Fibroblast of lung (primary cell): Measurements from ENCODE around the gene ENPP3.

Source experiments
- EZH2 ChIP-seq: IDR thresholded peaks from 2 replicates; pipeline ENCODE4 v1.5.1; 2012; ENCODE audit warnings: low read length, control low read depth, mild to moderate bottlenecking; ENCODE audit errors: missing control alignments
- TF ChIP-seq, protein P1 (sequence below), 2 donors: IDR thresholded peaks in 1 of 2; conservative IDR thresholded peaks in 1 of 2; 1 replicate in 1 of 2; 2 replicates in 1 of 2; pipeline ENCODE4 v1.5.1; 2011 to 2012; ENCODE audit warnings: low read length in 2 of 2, control low read depth in 1 of 2, inconsistent platforms in 1 of 2, low read depth in 1 of 2, mild to moderate bottlenecking in 1 of 2

DNA sequence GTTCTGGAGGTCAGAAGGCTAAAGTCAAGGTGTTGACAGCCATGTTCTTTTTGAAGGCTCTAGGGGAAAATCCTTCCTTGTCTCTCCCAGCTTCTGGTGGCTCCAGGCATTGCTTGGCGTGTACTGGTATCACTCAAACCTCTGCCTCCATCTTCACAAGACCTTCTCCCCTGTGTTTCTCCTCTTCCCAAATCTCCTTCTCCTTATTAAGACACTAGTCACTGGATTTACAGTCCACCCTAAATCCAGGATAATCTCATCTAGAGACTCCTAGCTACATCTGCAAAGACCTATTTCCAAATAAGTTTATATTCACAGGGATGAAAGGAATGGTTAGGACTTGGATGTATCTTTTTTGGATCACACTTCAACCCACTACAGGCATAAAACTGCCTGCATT lies 99.7 kb downstream of the ENPP3 start:
- TF ChIP-seq EZH2 = no peak
- TF ChIP-seq, protein P1, sequence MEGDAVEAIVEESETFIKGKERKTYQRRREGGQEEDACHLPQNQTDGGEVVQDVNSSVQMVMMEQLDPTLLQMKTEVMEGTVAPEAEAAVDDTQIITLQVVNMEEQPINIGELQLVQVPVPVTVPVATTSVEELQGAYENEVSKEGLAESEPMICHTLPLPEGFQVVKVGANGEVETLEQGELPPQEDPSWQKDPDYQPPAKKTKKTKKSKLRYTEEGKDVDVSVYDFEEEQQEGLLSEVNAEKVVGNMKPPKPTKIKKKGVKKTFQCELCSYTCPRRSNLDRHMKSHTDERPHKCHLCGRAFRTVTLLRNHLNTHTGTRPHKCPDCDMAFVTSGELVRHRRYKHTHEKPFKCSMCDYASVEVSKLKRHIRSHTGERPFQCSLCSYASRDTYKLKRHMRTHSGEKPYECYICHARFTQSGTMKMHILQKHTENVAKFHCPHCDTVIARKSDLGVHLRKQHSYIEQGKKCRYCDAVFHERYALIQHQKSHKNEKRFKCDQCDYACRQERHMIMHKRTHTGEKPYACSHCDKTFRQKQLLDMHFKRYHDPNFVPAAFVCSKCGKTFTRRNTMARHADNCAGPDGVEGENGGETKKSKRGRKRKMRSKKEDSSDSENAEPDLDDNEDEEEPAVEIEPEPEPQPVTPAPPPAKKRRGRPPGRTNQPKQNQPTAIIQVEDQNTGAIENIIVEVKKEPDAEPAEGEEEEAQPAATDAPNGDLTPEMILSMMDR (conservative IDR thresholded peaks at IDR 0.05 in 1 of 2, IDR thresholded peaks at IDR 0.05 in 1 of 2; ENCODE audit: low read depth in 1 of 2, low read length in 2 of 2) = no peak
